Peyer's patch (tissue), 4 donors: Measurements from ENCODE around the gene UBAC2.

Experiments
- POLR2A ChIP-seq, 2 donors: fragments of 450-650 bp; IDR thresholded peaks; one replicate each; pipeline ENCODE4 v1.5.1; 2017; ENCODE audit warnings: antibody characterized with exemption in 2 of 2, mild to moderate bottlenecking in 2 of 2, moderate library complexity in 2 of 2
- TF ChIP-seq, protein P1 (sequence below), 6 experiments: fragments of 450-650 bp in 4 of 6; fragments of 200-600 bp in 2 of 6; sonication (generic) in 1 of 6; IDR thresholded peaks; one replicate each; pipeline ENCODE4 v1.5.1; 2017 to 2019; ENCODE audit warnings: antibody characterized with exemption in 6 of 6, mild to moderate bottlenecking in 3 of 6, moderate library complexity in 1 of 6

DNA sequence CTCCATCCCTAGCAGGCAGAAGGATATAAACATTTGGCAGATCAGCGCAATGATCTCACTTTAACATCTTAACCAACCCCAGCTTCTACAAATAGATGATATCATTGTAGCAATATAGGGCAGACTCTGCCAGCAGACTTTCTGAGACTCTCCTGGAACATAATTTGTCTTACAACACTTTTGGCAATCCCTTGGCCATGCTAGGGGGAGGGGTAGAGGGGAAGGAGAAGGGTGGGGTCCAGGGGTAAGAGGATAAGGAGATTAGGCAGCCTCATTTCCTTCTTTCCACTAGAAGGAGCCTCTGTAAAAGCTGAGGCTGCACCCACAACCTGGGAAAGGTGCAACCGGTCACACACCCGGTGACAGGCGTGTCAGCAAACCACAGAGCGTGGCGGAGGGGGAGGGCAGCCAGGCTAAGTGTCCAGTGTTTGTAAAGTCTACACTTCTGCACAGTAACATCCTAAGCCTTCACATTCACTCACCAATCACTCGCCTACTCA lies 8.7 kb upstream of the UBAC2 start:
- TF ChIP-seq, protein P1, sequence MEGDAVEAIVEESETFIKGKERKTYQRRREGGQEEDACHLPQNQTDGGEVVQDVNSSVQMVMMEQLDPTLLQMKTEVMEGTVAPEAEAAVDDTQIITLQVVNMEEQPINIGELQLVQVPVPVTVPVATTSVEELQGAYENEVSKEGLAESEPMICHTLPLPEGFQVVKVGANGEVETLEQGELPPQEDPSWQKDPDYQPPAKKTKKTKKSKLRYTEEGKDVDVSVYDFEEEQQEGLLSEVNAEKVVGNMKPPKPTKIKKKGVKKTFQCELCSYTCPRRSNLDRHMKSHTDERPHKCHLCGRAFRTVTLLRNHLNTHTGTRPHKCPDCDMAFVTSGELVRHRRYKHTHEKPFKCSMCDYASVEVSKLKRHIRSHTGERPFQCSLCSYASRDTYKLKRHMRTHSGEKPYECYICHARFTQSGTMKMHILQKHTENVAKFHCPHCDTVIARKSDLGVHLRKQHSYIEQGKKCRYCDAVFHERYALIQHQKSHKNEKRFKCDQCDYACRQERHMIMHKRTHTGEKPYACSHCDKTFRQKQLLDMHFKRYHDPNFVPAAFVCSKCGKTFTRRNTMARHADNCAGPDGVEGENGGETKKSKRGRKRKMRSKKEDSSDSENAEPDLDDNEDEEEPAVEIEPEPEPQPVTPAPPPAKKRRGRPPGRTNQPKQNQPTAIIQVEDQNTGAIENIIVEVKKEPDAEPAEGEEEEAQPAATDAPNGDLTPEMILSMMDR (IDR thresholded peaks at IDR 0.05), result no peak
- TF ChIP-seq POLR2A (IDR thresholded peaks at IDR 0.05), result no peak
